NOMO-1 treated with dmso at 0.1 percent for 144 hours (cell line): ENCODE results near the gene TUBA3D.
"Not testable (repeated sequence)": the region's sequence is repeated elsewhere in the genome, so short reads cannot be mapped to it uniquely, and the experiment has no call there.

ENCODE experiments used
- DNase-seq: peaks from one replicate; lab custom pipeline; 2025; ENCODE audit not compliant: unreplicated experiment; lab: John Stamatoyannopoulos, UW

The TUBA3D gene

GRCh38 chr2:131483981-131484820, 8.3 kb downstream of the TUBA3D start:
- not testable (repeated sequence) for DNase-seq

DNA sequence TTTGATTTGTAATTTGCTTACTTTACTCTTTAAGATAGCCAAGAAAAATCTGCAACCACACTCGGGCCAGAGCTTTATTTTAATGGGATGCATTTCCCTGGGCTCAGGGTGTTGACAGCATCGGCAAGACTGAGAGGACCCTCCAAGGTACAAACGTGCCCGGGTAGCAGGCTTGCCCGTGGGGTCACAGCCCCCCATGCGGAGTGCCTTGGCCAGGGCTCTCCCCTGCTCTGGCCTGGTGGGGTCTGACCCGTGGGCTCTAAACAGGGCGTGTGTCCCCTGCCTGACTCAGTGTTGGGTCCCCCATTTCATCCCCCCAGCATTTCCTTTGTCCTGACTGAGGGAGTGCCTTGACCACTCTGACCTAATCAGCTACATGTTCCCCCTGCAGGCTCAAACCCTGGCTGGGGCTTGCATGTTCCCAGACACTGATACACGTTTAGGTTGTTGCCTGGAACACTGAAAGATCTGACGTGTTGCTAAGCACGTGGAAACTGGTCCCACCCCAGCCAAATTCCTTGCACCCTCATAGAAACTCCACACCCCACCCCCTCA, 9.1 kb downstream of the TUBA3D start:
- not testable (repeated sequence) for DNase-seq

GRCh38 chr2:131486201-131486902, 10.4 kb downstream of the TUBA3D start:
- DNase-seq, result not testable (repeated sequence)

DNA sequence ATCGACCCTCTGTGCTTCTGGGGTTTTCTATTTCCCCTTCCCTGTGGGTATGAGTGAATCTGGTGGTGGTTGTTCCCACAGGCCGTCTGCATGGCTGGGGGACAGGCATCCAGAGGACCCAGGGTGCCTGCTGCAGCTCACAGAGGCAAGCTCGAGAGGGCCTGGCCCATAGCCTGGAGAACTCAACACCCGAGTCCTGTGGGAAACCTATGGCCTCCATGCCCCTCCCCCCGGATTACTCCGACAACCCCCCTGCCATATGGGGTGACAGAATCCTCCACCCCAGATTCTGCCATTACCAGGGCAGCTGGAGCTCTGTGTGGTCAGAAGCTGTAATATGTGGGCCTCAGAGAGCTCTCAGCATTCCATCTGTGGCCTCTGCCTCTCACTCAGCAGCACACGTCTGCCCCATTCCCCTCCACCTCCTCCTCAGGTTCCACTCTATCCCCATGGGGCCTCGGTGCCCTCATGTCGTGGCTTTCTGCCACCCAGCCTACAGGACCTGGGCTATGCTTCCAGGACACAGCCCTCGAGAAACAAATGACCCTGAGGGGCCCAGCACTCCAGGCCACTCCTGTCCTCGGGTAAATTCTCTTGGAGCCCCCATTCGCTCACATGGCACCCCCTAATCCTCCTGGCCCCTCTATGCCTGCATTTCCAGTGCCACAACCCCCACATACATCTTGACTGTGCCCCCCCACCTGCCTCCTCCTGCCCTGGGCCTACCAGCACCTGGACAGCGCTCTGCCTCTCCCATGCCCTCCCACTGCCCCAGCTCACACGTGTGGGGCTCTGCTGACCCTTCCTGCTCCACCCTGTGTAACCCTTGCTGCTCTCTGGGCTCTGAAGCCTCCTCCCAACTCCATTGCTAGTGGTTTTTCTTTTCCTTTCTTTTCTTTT, 12.6 kb downstream of the TUBA3D start:
- no peak for DNase-seq

GRCh38 chr2:131490616-131491468, 14.9 kb downstream of the TUBA3D start:
- DNase-seq, result not testable (repeated sequence)

- DNase-seq, result not testable (repeated sequence)
These were observed 15.5 kb downstream of the TUBA3D start for GRCh38 chr2:131491469-131491836.

GRCh38 chr2:131492015-131492417, 16.1 kb downstream of the TUBA3D start, which contains the start of gene MZT2A:
TSS of gene MZT2A (minus strand) at chr2:131492397. CDS start at chr2:131492376, 21 bp downstream.
- not testable (repeated sequence) for DNase-seq

GRCh38 chr2:131492418-131493198, 16.7 kb downstream of the TUBA3D start:
- DNase-seq, result peak; percentile 92

- no peak for DNase-seq
These were observed 17.5 kb downstream of the TUBA3D start for GRCh38 chr2:131493199-131493968.

GRCh38 chr2:131495506-131495905, 19.6 kb downstream of the TUBA3D start:
- not testable (repeated sequence) for DNase-seq

- DNase-seq, result not testable (repeated sequence)
These were observed 22.5 kb downstream of the TUBA3D start for GRCh38 chr2:131498321-131498973.

GRCh38 chr2:131503587-131503986, 27.7 kb downstream of the TUBA3D start:
- not testable (repeated sequence) for DNase-seq

DNA sequence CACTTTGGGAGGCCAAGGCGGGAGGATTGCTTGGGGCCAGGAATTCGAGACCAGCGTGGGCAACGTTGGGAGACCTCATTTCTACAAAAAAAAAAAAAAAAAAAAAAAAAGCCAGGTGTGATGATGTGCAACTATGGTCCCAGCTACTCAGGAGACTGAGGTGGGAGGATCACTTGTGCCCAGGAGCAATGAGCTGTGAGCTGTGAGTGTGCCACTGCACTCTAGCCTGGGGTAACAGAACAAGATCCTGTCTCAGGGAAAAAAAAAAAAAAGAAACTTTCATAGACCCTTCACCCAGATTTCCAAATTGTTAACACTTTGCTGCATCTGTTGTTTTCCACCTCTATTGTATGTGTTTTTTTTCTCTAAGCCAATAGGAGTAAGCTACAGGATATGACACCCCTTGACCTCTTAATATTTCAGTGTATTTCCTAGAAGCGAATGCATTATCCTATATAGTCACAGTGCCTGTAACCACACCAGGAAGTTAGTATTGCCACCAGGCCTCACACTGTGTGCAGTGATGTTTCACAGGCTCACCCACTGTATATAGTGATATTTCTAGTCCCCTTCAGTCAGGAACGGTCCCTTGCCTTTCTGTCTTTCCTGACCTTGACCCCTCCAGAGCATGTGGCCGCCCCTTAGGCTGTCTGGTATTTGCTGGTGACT, 28.3 kb downstream of the TUBA3D start:
- DNase-seq, result not testable (repeated sequence)

DNA sequence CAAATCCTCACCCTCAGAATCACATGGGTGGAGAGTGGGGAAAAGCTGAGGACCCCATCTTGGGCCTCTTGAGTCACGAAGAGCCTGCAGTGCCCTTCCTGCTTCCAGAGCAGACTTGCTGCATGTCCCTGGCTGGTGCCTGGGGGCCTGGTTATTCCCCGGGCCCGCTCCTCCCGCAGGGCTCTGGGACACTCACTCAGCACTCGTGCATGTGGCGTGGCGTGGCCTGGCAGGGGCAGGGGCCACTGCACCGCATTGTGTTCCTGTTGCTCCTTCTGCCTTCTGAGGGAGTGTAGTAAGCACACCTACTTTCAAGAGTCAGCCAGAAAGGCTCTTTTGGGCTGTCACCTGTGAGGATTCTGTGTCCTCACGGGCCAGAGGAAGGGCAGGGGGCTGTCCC, 33.7 kb downstream of the TUBA3D start:
- DNase-seq, result no peak

- DNase-seq, result not testable (repeated sequence)
These were observed 35.5 kb downstream of the TUBA3D start for GRCh38 chr2:131511291-131511968.

GRCh38 chr2:131511969-131512870, 36.3 kb downstream of the TUBA3D start:
- not testable (repeated sequence) for DNase-seq
